Activated CD4-positive, alpha-beta T cell treated with anti-CD3 and anti-CD28 coated beads, Interleukin-2, amount 10 ng/mL, durations not matched to agents 24 days and 14 days (primary cell): Measurements from ENCODE around the gene HIRIP3. TPM values are rescaled to one million over a fixed set of nuclear protein-coding genes. Genes with fewer than 3 reads are reported as not detected.
"Not testable (repeated sequence)": the region's sequence is repeated elsewhere in the genome, so short reads cannot be mapped to it uniquely, and the experiment has no call there.

Experiments used
- DNase-seq: peaks from one replicate; pipeline ENCODE4 v3.0.0; 2022
- H3K27ac Mint-ChIP-seq: one replicate; pipeline ENCODE4 v1.8.0; 2022; ENCODE audit warnings: mild to moderate bottlenecking, mixed read lengths
- H3K27me3 Mint-ChIP-seq: one replicate; pipeline ENCODE4 v1.8.0; 2022; ENCODE audit warnings: mixed read lengths
- H3K36me3 Mint-ChIP-seq: one replicate; pipeline ENCODE4 v1.8.0; 2022; ENCODE audit warnings: low read depth, mild to moderate bottlenecking, mixed read lengths
- H3K4me1 Mint-ChIP-seq: one replicate; pipeline ENCODE4 v1.8.0; 2021; ENCODE audit warnings: mixed read lengths
- H3K4me3 Mint-ChIP-seq: one replicate; pipeline ENCODE4 v1.8.0; 2022; ENCODE audit warnings: mild to moderate bottlenecking, moderate library complexity, mixed read lengths
- H3K9me3 Mint-ChIP-seq: one replicate; pipeline ENCODE4 v1.8.0; 2021; ENCODE audit warnings: mixed read lengths
- intact Hi-C: fragments of 100-400 bp; cut with micrococcal nuclease; formaldehyde crosslinking; loops from one replicate; pipeline ENCODE4 v1.15.1; 2023
- total RNA-seq: library from RNA; stranded (reverse); gene quantifications from 2 replicates; pipeline ENCODE4 v1.2.3, GENCODE V29; 2022

Gene HIRIP3
- total RNA-seq, 1 donor from 2014 or later = 47.7 TPM

DNA sequence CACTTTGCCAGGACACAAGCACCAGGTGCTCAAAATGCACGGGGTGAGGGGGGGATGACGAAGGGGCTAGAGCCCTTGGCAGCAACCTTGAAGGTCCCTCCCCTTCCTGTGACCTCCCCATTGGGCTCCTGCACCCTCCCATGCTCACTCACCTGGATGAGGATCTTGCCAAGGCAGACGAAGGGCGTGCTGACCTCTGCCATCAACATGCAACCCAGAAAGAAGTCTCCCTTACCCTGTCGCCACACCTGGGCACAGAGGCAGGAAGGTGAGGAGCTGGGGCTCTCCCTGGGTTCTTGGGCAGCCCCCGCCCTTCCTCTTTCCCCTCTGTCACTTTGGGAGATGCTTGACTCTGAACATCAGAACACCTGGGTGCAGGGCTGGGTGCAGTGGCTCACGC is 30.2 kb upstream of the HIRIP3 start:
- peaks cover 6% of the 10 kb centered on the region for H3K4me1 Mint-ChIP-seq
- no peaks in the 10 kb centered on the region for H3K9me3 Mint-ChIP-seq
- intact Hi-C loops = loop anchor here (10.0 kb wide), 1 partner anchor 161 kb away; the partner anchor contains the start of gene CDIPT
- H3K36me3 Mint-ChIP-seq = no peaks in the 10 kb centered on the region
- DNase-seq = no peak
- H3K4me3 Mint-ChIP-seq = no peak overlapping the region
- H3K27me3 Mint-ChIP-seq = peaks cover 44% of the 10 kb centered on the region
- no peak overlapping the region for H3K27ac Mint-ChIP-seq

DNA sequence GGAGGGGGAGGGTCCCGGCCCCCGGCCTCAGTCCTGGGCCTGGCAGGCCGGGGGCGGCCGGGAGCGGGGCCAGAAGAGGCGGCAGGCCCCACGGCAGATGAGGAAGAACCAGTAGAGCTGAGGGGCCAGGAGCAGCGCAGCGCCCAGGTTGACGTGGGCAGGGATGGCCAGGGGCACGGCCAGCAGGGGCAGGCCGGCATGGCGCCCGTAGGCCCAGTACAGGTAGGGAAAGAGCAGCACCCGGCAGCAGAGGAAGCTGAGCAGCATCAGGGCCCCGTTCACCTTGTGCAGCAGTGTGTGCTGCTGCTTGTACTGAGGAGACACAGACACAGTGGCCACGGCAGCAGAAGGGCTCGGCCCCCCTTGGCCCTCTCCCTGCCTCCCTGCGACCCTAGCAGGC is 29.7 kb upstream of the HIRIP3 start:
- H3K4me3 Mint-ChIP-seq = no peak overlapping the region
- intact Hi-C loops = loop anchor here (10.0 kb wide), 1 partner anchor 160 kb away; the partner anchor contains the start of gene CDIPT
- DNase-seq = no peak

DNA sequence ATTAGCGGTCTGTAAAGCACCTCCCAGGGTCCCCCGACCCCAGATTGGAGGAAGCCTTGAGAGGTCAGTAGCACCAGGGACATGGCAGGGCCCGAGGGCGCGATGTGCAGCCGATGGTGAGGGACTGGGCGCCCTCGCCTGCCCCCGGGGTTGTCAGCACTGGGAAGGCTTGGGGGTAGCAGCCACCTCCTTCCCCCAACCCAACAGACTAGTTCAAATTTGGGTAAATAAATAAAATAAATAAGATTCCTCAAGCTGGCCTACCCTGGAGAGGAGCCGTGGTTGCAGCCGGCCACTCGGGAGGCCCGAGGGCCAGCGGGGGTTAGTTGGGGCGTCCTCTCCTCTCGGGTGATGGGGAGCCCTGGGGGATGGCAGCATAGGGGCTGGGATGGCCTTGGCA is 29.0 kb upstream of the HIRIP3 start:
- Mint-ChIP-seq H3K4me1 (peaks cover 4% of the 10 kb centered on the region), H3K27me3 (peaks cover 37% of the 10 kb centered on the region), H3K36me3 (no peaks in the 10 kb centered on the region), H3K27ac (no peak overlapping the region), H3K9me3 (no peaks in the 10 kb centered on the region), H3K4me3 (no peak overlapping the region)
- no peak for DNase-seq
- intact Hi-C loops = loop anchor here (10.0 kb wide), 1 partner anchor 160 kb away; the partner anchor contains the start of gene CDIPT

More for the DNA sequence above, 29.7 kb upstream of the HIRIP3 start:
- H3K9me3 Mint-ChIP-seq = no peaks in the 10 kb centered on the region
- no peaks in the 10 kb centered on the region for H3K36me3 Mint-ChIP-seq
- peaks cover 4% of the 10 kb centered on the region for H3K4me1 Mint-ChIP-seq
- H3K27me3 Mint-ChIP-seq = peaks cover 44% of the 10 kb centered on the region
- H3K27ac Mint-ChIP-seq = no peak overlapping the region

DNA sequence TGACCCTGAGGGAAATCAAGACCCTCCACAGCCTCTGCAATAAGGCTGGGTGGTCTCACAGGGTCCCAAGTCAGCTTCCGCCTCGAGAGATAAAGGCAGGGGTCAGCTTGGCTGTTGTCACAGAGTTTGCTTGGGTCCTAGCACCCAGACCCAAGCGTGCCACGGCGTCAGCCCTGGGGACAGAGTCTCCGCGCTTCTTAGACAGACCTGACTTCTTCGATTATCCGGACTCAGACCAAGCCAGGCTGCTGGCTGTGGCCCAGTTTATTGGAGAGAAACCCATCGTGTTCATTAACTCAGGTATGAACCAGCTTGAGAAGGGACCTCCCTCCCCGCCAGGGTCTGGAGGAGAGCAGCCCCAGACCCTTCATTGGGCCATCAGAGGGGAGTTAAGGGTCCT is 28.2 kb upstream of the HIRIP3 start:
- H3K36me3 Mint-ChIP-seq = no peaks in the 10 kb centered on the region
- H3K4me1 Mint-ChIP-seq = peaks cover 6% of the 10 kb centered on the region
- no peak for DNase-seq
- H3K4me3 Mint-ChIP-seq = no peak overlapping the region
- H3K27me3 Mint-ChIP-seq = peaks cover 34% of the 10 kb centered on the region
- H3K9me3 Mint-ChIP-seq = no peaks in the 10 kb centered on the region
- no peak overlapping the region for H3K27ac Mint-ChIP-seq
- intact Hi-C loops = loop anchor here (10.0 kb wide), 1 partner anchor 159 kb away; the partner anchor contains the start of gene CDIPT

DNA sequence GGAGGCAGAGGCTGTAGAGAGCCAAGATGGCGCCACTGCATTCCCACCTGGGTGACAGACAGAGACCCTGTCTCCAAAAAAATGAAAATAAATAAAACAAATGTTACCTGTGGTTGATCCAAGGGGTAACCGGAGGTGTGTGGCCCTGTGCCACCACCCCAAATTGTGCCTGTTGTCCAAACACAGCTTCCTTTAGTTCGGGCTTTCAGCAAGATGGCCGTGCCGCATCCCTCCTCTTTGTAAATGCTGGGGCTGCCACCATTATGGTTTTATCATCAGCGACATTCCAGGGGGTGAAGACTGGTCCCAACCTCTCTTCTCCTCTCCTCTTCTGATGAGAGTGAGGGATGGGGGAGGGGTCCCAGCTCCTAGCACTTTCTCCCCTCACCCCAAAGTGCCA is 27.5 kb upstream of the HIRIP3 start, which contains the start of gene C16orf92:
Gene C16orf92 (plus strand): TSS at position 312 of the 400 bp plus-strand sequence. CDS start 143 bp downstream, outside the sequence.
- peaks cover 30% of the 10 kb centered on the region for H3K27me3 Mint-ChIP-seq
- H3K9me3 Mint-ChIP-seq = no peaks in the 10 kb centered on the region
- H3K36me3 Mint-ChIP-seq = no peaks in the 10 kb centered on the region
- no peak within 1 kb of the TSS for H3K4me3 Mint-ChIP-seq
- intact Hi-C loops = loop anchor here (10.0 kb wide), 1 partner anchor 158 kb away; the partner anchor contains the start of gene CDIPT
- peaks cover 6% of the 10 kb centered on the region for H3K4me1 Mint-ChIP-seq
- no peak for DNase-seq
- no peak within 1 kb of the TSS for H3K27ac Mint-ChIP-seq

DNA sequence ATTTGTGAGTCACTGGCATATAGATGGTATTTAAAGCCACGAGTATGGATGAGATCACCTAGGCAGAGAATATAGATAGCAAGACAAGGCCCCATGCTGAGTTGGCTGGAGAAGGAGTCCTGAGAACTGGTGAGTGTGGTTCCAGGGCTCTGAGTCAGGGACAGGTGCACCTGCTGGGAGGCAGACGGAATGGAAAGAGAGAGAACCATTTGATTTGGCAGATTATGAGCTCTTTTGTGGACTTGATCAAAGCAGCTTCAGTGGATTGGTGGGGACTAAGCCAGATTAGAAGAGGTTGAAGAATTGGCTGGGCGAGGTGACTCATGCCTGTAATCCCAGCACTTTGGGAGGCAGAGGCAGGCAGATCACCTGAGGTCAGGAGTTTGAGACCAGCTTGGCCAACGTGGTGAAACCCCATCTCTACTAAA is 23.3 kb upstream of the HIRIP3 start:
- intact Hi-C loops = no loop called here
- H3K36me3 Mint-ChIP-seq = no peaks in the 10 kb centered on the region

DNA sequence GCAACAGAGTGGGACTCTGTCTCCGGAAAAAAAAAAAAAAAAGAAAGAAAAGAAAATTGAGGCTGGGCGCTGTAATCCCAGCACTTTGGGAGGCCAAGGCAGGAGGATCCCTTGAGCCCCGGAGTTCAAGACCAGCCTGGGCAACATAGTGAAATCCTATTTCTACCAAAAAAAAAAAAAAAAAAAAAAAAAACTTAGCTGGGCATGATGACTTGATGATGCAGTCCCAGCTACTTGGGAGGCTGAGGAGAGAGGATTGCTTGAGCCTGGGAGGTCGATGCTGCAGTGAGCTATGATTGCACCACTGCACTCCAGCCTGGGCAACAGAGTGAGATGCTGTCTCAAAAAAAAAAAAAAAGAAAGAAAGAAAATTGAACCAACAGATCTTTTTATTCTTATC is 22.5 kb upstream of the HIRIP3 start:
- H3K4me3 Mint-ChIP-seq, H3K9me3 Mint-ChIP-seq, H3K36me3 Mint-ChIP-seq, intact Hi-C loops, H3K27ac Mint-ChIP-seq, DNase-seq, H3K4me1 Mint-ChIP-seq: not testable (repeated sequence)
- H3K27me3 Mint-ChIP-seq = peaks cover 23% of the 10 kb centered on the region

More for the DNA sequence above, 23.3 kb upstream of the HIRIP3 start:
- Mint-ChIP-seq H3K27ac (no peak overlapping the region), H3K4me3 (no peak overlapping the region), H3K4me1 (peaks cover 6% of the 10 kb centered on the region), H3K27me3 (peaks cover 23% of the 10 kb centered on the region), H3K9me3 (no peaks in the 10 kb centered on the region)
- no peak for DNase-seq

DNA sequence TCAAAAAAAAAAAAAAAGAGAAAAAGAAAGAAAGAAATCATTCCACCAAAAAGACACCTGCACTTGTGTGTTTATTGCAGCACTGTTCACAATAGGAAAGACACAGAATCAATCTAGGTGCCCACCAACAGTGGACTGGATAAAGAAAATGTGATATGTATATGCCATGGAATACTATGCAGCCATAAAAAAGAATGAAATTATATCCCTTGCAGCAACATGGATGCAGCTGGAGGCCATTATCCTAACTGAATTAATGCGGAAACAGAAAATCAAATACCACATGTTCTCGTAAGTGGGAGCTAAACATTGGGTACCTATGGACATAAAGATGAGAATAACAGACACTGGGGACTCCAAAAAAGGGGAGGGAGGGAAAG is 21.9 kb upstream of the HIRIP3 start:
- no peaks in the 10 kb centered on the region for H3K36me3 Mint-ChIP-seq
- no peak overlapping the region for H3K4me3 Mint-ChIP-seq
- peaks cover 6% of the 10 kb centered on the region for H3K4me1 Mint-ChIP-seq
- no peak for DNase-seq
- intact Hi-C loops = no loop called here
- H3K27ac Mint-ChIP-seq = no peak overlapping the region
- peaks cover 29% of the 10 kb centered on the region for H3K27me3 Mint-ChIP-seq
- H3K9me3 Mint-ChIP-seq = no peaks in the 10 kb centered on the region

DNA sequence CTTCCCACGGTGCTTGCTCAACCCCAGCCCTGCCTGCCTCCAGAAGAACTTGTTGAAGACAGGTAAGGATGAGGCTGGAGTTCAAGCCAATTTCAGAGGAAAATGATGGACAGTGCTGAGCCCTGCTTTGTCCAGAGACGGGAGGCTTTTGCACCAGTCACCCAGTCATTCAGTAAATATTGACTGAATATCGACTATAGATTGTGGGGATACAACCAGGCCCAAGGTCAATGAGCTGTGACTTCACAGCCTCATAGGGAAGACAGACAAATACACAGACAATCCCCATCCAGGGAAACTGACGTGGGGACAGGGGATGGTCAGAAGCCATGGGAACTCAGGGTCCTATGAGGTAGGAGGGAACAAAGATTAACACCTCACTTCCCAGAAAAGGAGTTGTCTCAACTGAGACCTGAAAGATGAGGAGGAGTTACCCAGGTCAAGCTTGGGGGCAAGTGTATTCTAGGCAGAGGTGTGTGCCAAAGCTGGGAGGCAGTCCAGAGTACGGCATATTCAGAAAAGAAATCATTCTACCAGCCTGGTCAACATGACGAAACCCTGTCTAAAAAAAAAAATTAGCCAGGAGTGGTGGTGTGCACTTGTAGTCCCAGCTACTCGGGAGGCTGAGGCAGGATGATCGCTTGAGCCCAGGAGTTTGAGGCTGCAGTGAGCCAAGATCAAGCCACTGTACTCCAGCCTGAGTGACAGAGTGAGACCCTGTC is 21.3 kb upstream of the HIRIP3 start:
- Mint-ChIP-seq H3K9me3 (no peaks in the 10 kb centered on the region), H3K4me1 (peaks cover 9% of the 10 kb centered on the region), H3K27me3 (peaks cover 35% of the 10 kb centered on the region), H3K27ac (no peak overlapping the region), H3K4me3 (no peak overlapping the region), H3K36me3 (no peaks in the 10 kb centered on the region)
- no peak for DNase-seq
- intact Hi-C loops = no loop called here

DNA sequence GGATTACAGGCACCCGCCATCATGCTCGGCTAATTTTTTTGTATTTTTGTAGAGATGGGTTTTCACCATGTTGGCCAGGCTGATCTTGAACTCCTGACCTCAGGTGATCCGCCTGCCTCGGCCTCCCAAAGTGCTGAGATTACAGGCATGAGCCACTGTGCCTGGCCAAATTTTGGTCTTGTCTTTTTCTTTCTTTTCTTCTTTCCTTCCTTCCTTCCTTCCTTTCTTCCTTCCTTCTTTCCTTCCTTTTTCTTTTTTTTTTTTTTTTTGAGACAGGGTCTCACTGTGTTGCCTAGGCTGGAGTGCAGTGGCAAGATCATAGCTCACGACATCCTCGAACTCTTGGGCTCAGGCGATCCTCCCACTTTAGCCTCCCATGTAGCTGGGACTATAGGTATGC is 20.0 kb upstream of the HIRIP3 start:
- intact Hi-C loops, H3K36me3 Mint-ChIP-seq, H3K9me3 Mint-ChIP-seq, DNase-seq, H3K27ac Mint-ChIP-seq, H3K4me3 Mint-ChIP-seq, H3K4me1 Mint-ChIP-seq: not testable (repeated sequence)
- H3K27me3 Mint-ChIP-seq = peaks cover 33% of the 10 kb centered on the region

DNA sequence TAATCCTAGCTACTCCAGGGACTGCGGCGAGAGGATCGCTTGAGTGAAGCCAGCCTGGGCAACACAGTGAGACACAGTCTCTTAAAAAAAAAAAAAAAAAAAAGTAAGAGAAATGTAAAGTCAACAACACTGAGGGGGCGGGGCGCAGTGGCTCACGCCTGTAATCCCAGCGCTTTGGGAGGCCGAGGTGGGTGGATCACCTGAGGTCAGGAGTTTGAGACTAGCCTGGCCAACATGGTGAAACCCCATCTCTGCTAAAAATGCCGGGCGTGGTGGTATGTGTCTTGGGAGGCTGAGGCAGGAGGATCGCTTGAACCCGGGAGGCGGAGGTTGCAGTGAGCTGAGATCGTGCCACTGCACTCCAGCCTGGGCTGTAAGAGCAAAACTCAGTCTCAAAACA is 17.2 kb upstream of the HIRIP3 start:
- peaks cover 38% of the 10 kb centered on the region for H3K27me3 Mint-ChIP-seq
- H3K27ac Mint-ChIP-seq, intact Hi-C loops, H3K36me3 Mint-ChIP-seq, H3K4me3 Mint-ChIP-seq, DNase-seq, H3K4me1 Mint-ChIP-seq, H3K9me3 Mint-ChIP-seq: not testable (repeated sequence)

DNA sequence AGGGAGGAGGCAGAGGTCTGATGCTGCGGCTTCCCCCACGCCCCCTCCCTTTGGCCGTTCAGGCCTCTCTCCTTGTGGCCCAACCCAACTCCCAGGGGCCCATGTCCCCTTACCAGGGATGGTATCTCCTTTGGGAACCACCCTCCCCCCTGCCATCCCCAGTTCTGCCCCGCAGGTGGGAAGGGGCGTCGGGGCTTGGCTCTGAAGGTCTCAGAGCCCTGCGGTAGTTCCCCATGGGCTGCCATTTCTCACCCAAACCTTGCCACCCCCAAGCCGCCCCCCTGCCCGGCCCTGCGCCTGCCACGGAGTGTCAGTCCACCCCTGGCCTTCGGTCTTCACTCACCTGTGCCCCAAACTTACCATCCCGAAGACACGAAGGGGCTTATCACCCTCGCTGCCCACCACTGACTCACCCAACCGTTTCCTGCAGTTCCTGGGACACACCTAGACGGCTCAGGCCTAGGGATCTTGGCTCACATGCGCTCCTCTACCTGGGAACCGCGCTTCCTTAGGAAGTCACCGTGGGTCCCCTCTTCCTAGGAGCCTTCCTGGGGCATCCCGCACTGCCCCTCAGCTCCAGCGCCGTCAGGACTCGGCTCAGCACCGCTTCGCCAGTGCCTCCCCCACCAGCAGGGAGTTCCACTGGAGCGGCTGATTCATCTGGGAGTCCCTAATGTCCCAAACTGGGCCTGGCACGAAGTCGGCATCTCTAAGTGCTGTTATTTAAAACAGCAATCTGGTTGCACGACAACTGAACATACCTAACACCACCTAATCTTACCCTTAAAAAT is 16.5 kb upstream of the HIRIP3 start:
- Mint-ChIP-seq H3K4me1 (peaks cover 6% of the 10 kb centered on the region), H3K9me3 (no peaks in the 10 kb centered on the region), H3K27ac (peak overlapping the region; percentile 9), H3K27me3 (peaks cover 35% of the 10 kb centered on the region), H3K4me3 (peak overlapping the region; percentile 80), H3K36me3 (no peaks in the 10 kb centered on the region)
- intact Hi-C loops = no loop called here
- no peak for DNase-seq

DNA sequence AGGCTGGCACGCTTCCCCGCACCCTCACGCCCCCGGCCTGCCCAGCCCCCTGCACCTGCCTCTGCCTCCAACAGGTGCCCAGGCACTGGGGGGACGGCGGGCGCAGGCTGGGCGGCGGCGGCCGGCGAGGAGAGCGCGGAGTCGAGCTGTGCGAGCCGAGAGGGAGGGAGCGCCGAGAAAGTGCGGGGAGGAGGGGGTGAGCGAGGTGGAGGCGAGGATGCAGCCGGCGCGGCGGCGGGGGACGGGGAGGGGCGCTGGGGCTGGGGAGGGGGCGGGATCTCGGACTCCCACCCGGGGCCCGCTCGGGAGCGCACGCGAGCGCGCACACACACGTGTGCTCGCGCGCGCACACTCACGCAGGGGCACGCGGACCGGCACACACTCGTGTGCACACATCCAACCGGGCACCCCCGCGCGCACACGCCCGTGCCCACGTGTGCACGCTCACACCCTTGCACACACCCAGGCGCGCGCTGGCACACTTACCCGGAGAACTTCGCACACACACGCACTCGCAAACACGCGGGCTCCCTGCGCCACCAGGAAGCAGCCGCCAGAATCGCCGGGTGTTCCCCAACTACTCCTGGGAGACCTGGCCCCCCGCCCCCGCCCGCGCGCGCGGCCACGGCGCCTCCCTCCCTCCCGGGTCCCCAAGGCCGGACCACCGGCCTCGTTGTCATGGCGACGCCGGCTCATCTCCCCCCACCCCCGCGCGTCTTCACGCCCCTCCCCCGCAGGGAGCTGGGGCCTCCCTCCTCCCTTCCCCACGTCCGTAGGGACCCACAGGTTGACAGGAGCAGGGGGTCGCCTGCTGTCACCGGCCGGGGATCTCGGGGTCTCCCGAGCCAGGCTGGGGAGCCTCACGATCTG is 15.7 kb upstream of the HIRIP3 start, which contains the start of gene DOC2A:
Gene DOC2A (minus strand): TSS at position 184 of the 870 bp plus-strand sequence. CDS start 805 bp downstream, outside the sequence.
- Mint-ChIP-seq H3K27ac (peak within 1 kb of the TSS; percentile 37), H3K4me1 (peaks cover 6% of the 10 kb centered on the region), H3K4me3 (peak within 1 kb of the TSS; percentile 80), H3K27me3 (peaks cover 33% of the 10 kb centered on the region), H3K36me3 (no peaks in the 10 kb centered on the region), H3K9me3 (no peaks in the 10 kb centered on the region)
- DNase-seq = peak; percentile 81
- intact Hi-C loops = no loop called here
